Ovary (tissue), 3 donors: ENCODE measurements around the gene BLTP2.

ENCODE experiments used
- CTCF ChIP-seq, 3 donors: fragments of 450-650 bp in 2 of 3; fragments of 200-600 bp in 1 of 3; IDR thresholded peaks; one replicate each; pipeline versions ENCODE4 v1.5.1 to v1.8.0; 2016 to 2022; ENCODE audit warnings: antibody characterized with exemption in 3 of 3, mild to moderate bottlenecking in 1 of 3
- EP300 ChIP-seq: sonication (generic); formaldehyde crosslinking; IDR thresholded peaks from one replicate; pipeline ENCODE4 v1.6.1; 2017; ENCODE audit warnings: antibody characterized with exemption
- POLR2A ChIP-seq: fragments of 450-650 bp; IDR thresholded peaks from one replicate; pipeline ENCODE4 v1.6.1; 2017; ENCODE audit warnings: antibody characterized with exemption, mild to moderate bottlenecking, moderate library complexity
- donor health status: DM: no; HTN: no; CAD: no.

- no peak for TF ChIP-seq EP300
- no peak for TF ChIP-seq CTCF (IDR thresholded peaks at IDR 0.05)
- TF ChIP-seq POLR2A: no peak
Measured at GRCh38 chr17:28599311-28600184, 45.4 kb downstream of the BLTP2 start.
